Activated CD4-positive, alpha-beta T cell treated with anti-CD3 and anti-CD28 coated beads for 36 hours (primary cell): ENCODE results near the gene ZNF814. TPM values are rescaled to one million over a fixed set of nuclear protein-coding genes. Genes with fewer than 3 reads are reported as not detected.
"Not testable (repeated sequence)": the region's sequence is repeated elsewhere in the genome, so short reads cannot be mapped to it uniquely, and the experiment has no call there.

ENCODE experiments used
- ATAC-seq: fragments of 200-7000 bp; cut with Tn5 transposase; one replicate; pipeline ENCODE4 v1.10.0; 2021; ENCODE audit warnings: mild to moderate bottlenecking, moderate library complexity
- CTCF ChIA-PET: fragments of 350-600 bp; sonication (Branson Sonifier 250); formaldehyde crosslinking; loops from one replicate; lab custom pipeline; 2021; ENCODE audit warnings: antibody characterized with exemption; lab: Charles Lee
- POLR2A ChIA-PET: fragments of 350-600 bp; sonication (Branson Sonifier 250); formaldehyde crosslinking; loops from one replicate; lab custom pipeline; 2021; ENCODE audit warnings: antibody characterized with exemption, inconsistent platforms; lab: Charles Lee
- DNase-seq: peaks from one replicate; pipeline ENCODE4 v3.0.0-alpha.2; 2020
- H3K27ac Mint-ChIP-seq: one replicate; pipeline ENCODE4 v1.8.0; 2021; ENCODE audit warnings: mixed read lengths
- H3K27me3 Mint-ChIP-seq: one replicate; pipeline ENCODE4 v1.8.0; 2021; ENCODE audit warnings: mixed read lengths
- H3K36me3 Mint-ChIP-seq: one replicate; pipeline ENCODE4 v1.8.0; 2021; ENCODE audit warnings: low read depth, mixed read lengths
- H3K4me1 Mint-ChIP-seq: one replicate; pipeline ENCODE4 v1.8.0; 2021; ENCODE audit warnings: mixed read lengths
- H3K4me3 Mint-ChIP-seq: one replicate; pipeline ENCODE4 v1.8.0; 2021; ENCODE audit warnings: mild to moderate bottlenecking, moderate library complexity, mixed read lengths
- H3K9me3 Mint-ChIP-seq: one replicate; pipeline ENCODE4 v1.8.0; 2021; ENCODE audit warnings: low read depth, mixed read lengths
- intact Hi-C, 2 experiments: fragments of 100-400 bp; cut with DNase I in 1 of 2; cut with micrococcal nuclease in 1 of 2; formaldehyde crosslinking; loops; one replicate each; pipeline versions ENCODE4 v1.14.2 to v1.15.1; 2022 to 2024; cut with DNase I, micrococcal nuclease
- total RNA-seq, 2 experiments: library from RNA; stranded (reverse); gene quantifications; one replicate each; pipeline ENCODE4 v1.2.3, GENCODE V29; 2021

Gene ZNF814
- total RNA-seq, 2 experiments from 2014 or later, result 24.1 to 24.5 TPM

GRCh38 chr19:57854117-57854516 lies 34.7 kb downstream of the ZNF814 start:
- H3K4me1 Mint-ChIP-seq, result peaks cover 21% of the 10 kb centered on the region
- CTCF ChIA-PET, POLR2A ChIA-PET, H3K27me3 Mint-ChIP-seq, H3K4me3 Mint-ChIP-seq, H3K9me3 Mint-ChIP-seq, DNase-seq, H3K27ac Mint-ChIP-seq, ATAC-seq: not testable (repeated sequence)
- peaks cover 74% of the 10 kb centered on the region for H3K36me3 Mint-ChIP-seq
- intact Hi-C loops, result loop anchor here in 1 of 2 experiments (5.0 kb wide), 1 partner anchor 33 kb away; the partner anchor contains the start of gene ZNF814

GRCh38 chr19:57851812-57852603 lies 36.8 kb downstream of the ZNF814 start:
- not testable (repeated sequence) for H3K9me3 Mint-ChIP-seq, H3K27me3 Mint-ChIP-seq, H3K27ac Mint-ChIP-seq, ATAC-seq, DNase-seq
- intact Hi-C loops, result loop anchor here (2.0 to 5.0 kb wide), 2 partner anchors 35 to 65 kb away; partner anchors contain the start of genes ZNF417 (in 1 of the 2) and ZNF814 (in 1 of the 2)
- POLR2A ChIA-PET, result interaction anchor here (0.6 to 0.7 kb wide), 2 partner anchors 252 to 405 kb away, joined by 3 read pairs; no protein-coding TSS in a partner anchor
- Mint-ChIP-seq H3K4me1 (peaks cover 21% of the 10 kb centered on the region), H3K36me3 (peaks cover 59% of the 10 kb centered on the region), H3K4me3 (peak overlapping the region; percentile 22)
- CTCF ChIA-PET, result interaction anchor here (0.6 kb wide), 1 partner anchor 15 kb away, joined by 3 read pairs; no protein-coding TSS in a partner anchor

- intact Hi-C loops, result loop anchor here (1.0 to 5.0 kb wide), 3 partner anchors 37 to 305 kb away; partner anchors contain the start of genes ZNF417 (in 1 of the 2) and ZNF814 (in 1 of the 2)
Observed at GRCh38 chr19:57850553-57851017, 38.3 kb downstream of the ZNF814 start.

GRCh38 chr19:57849666-57850473 lies 39.0 kb downstream of the ZNF814 start, which contains the start of gene ZNF587:
TSS of gene ZNF587 (plus strand) at chr19:57849859. CDS start at chr19:57850039, 180 bp downstream.
- peaks cover 48% of the 10 kb centered on the region for H3K36me3 Mint-ChIP-seq
- intact Hi-C loops, result loop anchor here (1.0 to 5.0 kb wide), 7 partner anchors 36 to 415 kb away; partner anchors contain the start of genes ZNF552 (in 2 of the 2), ZNF274 (in 1 of the 2), ZNF417 (in 1 of the 2) and ZNF749 (in 1 of the 2)

More at GRCh38 chr19:57850553-57851017, 38.3 kb downstream of the ZNF814 start:
- H3K36me3 Mint-ChIP-seq, result peaks cover 48% of the 10 kb centered on the region
- peak overlapping the region; percentile 97 for H3K27ac Mint-ChIP-seq
- no peaks in the 10 kb centered on the region for H3K27me3 Mint-ChIP-seq
- peak; percentile 33 for DNase-seq
- POLR2A ChIA-PET, result no interaction called here
- no peak for ATAC-seq
- H3K4me1 Mint-ChIP-seq, result peaks cover 23% of the 10 kb centered on the region
- H3K9me3 Mint-ChIP-seq, result peaks cover 7% of the 10 kb centered on the region
- CTCF ChIA-PET, result no interaction called here
- H3K4me3 Mint-ChIP-seq, result peak overlapping the region; percentile 95

GRCh38 chr19:57849162-57849665 lies 39.6 kb downstream of the ZNF814 start:
- Mint-ChIP-seq H3K4me1 (peaks cover 23% of the 10 kb centered on the region), H3K27ac (peak overlapping the region; percentile 97), H3K36me3 (peaks cover 49% of the 10 kb centered on the region), H3K4me3 (peak overlapping the region; percentile 95)
- POLR2A ChIA-PET, result interaction anchor here (0.6 to 1.2 kb wide), 3 partner anchors 49 to 140 kb away, joined by 3 read pairs; partner anchors contain the start of gene ZNF154
- H3K9me3 Mint-ChIP-seq, CTCF ChIA-PET, H3K27me3 Mint-ChIP-seq, DNase-seq: not testable (repeated sequence)
- intact Hi-C loops, result loop anchor here (1.0 kb wide), 4 partner anchors 35 to 414 kb away; partner anchors contain the start of genes ZNF552 (in 2 of the 2), ZNF274 (in 1 of the 2), ZNF749 (in 1 of the 2) and ZNF776 (in 1 of the 2)
- ATAC-seq, result peak; percentile 33

More at GRCh38 chr19:57849666-57850473, 39.0 kb downstream of the ZNF814 start, which contains the start of gene ZNF587:
- H3K27me3 Mint-ChIP-seq, H3K9me3 Mint-ChIP-seq, CTCF ChIA-PET: not testable (repeated sequence)
- ATAC-seq (peak; percentile 98), DNase-seq (peak; percentile 87)
- POLR2A ChIA-PET, result interaction anchor here (0.6 to 1.2 kb wide), 3 partner anchors 50 to 141 kb away, joined by 3 read pairs; partner anchors contain the start of gene ZNF154
- Mint-ChIP-seq H3K27ac (peak within 1 kb of the TSS; percentile 97), H3K4me1 (peaks cover 23% of the 10 kb centered on the region), H3K4me3 (peak within 1 kb of the TSS; percentile 95)

- H3K36me3 Mint-ChIP-seq, result peaks cover 48% of the 10 kb centered on the region
- POLR2A ChIA-PET, DNase-seq, H3K9me3 Mint-ChIP-seq, ATAC-seq, H3K4me3 Mint-ChIP-seq, H3K27me3 Mint-ChIP-seq, H3K27ac Mint-ChIP-seq: not testable (repeated sequence)
- CTCF ChIA-PET, result interaction anchor here (0.7 kb wide), 1 partner anchor 440 kb away, joined by 3 read pairs; no protein-coding TSS in a partner anchor
- intact Hi-C loops, result loop anchor here in 1 of 2 experiments (1.0 kb wide), 1 partner anchor 56 kb away; no protein-coding TSS in a partner anchor
- H3K4me1 Mint-ChIP-seq, result peaks cover 22% of the 10 kb centered on the region
Observed at GRCh38 chr19:57847164-57847563, 41.7 kb downstream of the ZNF814 start.

- Mint-ChIP-seq H3K4me1 (peaks cover 8% of the 10 kb centered on the region), H3K4me3 (no peak overlapping the region), H3K27me3 (no peaks in the 10 kb centered on the region), H3K27ac (no peak overlapping the region), H3K9me3 (no peaks in the 10 kb centered on the region), H3K36me3 (peaks cover 62% of the 10 kb centered on the region)
- ATAC-seq, result no peak
- DNase-seq, result no peak
- intact Hi-C loops, result no loop called here
- ChIA-PET CTCF (no interaction called here), POLR2A (no interaction called here)
Observed at GRCh38 chr19:57841122-57841763, 47.6 kb downstream of the ZNF814 start.

GRCh38 chr19:57838622-57839191 lies 50.1 kb downstream of the ZNF814 start:
- H3K27me3 Mint-ChIP-seq, H3K4me1 Mint-ChIP-seq, POLR2A ChIA-PET, CTCF ChIA-PET, H3K4me3 Mint-ChIP-seq, DNase-seq, H3K9me3 Mint-ChIP-seq: not testable (repeated sequence)
- H3K36me3 Mint-ChIP-seq, result peaks cover 45% of the 10 kb centered on the region
- intact Hi-C loops, result loop anchor here in 1 of 2 experiments (1.0 kb wide), 1 partner anchor 24 kb away; the partner anchor contains the start of gene ZNF552
- H3K27ac Mint-ChIP-seq, result peak overlapping the region; percentile 65
- peak; percentile 74 for ATAC-seq

- DNase-seq, H3K4me3 Mint-ChIP-seq, POLR2A ChIA-PET, ATAC-seq, H3K27me3 Mint-ChIP-seq, H3K27ac Mint-ChIP-seq, CTCF ChIA-PET, H3K9me3 Mint-ChIP-seq, H3K4me1 Mint-ChIP-seq, intact Hi-C loops: not testable (repeated sequence)
- H3K36me3 Mint-ChIP-seq, result peaks cover 37% of the 10 kb centered on the region
Observed at GRCh38 chr19:57836991-57837390, 51.8 kb downstream of the ZNF814 start.
